Activated gamma-delta T cell treated with Interleukin-2 at 50 U/mL for 16 hours (primary cell): ENCODE data around the gene CEACAM16.
A peak's percentile ranks its signal among the peaks of the same experiment; 100 is the strongest.

Experiments
- DNase-seq: peaks from one replicate; pipeline ENCODE4 v3.0.0-alpha.2; 2020

CEACAM16 gene

DNA sequence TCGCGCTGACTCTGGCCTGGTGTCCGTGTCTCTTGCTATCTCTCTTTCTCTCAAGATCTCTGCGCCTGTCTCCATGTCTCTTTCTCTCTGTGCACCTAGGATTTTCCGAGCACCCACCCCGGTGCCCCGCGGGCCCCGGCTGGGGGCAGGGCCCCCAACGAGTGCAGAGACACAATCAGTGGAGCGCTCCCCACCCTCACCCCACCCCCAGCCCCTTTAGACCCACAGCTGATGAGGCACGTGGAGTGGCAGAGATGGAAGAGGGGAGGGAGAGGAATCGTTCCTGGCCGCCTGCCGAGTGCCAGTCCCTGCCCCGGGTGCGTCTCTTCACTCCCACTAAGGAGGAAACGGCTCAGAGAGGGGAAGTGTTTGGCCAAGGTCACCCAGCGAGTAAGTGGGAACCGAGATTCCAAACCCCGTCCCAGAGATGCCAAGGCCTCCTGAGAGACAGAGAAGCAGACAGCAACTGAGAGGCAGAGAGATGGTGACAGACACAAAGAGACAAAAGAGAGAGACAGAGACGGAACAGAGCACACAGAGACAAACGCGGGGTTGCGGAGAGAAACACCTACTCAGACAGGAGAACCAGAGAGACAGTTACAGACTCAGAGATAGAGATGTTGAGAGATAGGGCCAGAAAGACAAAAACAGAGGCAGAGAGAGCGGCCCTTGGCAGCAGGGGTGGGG lies 48.9 kb downstream of the CEACAM16 start:
- DNase-seq: peak; percentile 25

DNA sequence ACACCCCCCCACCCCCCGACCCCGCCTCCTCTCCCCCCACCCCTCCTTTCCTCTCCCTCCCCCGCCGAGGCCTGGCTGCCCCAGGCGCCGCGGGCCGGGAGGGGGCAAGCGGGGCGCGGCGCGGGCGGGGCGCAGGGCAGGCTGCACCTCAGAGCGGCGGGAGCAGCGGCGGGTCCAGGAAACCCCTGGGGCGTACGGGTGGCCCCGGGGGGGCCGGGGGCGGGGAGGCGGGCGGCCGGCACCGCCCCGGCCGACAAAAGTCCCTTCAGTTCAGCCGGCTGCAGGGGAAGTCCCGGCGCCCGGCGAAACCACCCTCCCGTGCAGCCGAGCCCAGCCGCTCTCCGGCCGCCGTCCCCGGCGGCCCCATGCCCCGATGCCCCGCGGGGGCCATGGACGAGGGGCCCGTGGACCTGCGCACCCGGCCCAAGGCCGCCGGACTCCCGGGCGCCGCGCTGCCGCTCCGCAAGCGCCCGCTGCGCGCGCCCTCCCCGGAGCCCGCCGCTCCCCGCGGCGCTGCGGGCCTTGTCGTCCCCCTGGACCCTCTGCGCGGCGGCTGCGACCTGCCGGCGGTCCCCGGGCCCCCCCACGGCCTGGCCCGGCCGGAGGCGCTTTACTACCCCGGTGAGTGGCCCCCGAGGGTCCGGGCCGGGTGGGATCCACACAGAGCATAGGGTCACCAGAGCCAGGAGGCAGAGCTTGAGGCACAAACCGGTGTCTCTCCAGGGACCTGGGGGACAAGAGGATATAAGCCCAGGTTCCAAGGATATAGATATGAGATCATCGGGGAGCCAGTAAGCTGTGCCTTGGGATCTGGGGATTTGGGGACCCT lies 49.7 kb downstream of the CEACAM16 start, which contains the start of gene BCL3:
BCL3 (plus strand) TSS at position 283 of the 829 bp plus-strand sequence; CDS start at position 366, 83 bp downstream.
- DNase-seq: peak; percentile 66

DNA sequence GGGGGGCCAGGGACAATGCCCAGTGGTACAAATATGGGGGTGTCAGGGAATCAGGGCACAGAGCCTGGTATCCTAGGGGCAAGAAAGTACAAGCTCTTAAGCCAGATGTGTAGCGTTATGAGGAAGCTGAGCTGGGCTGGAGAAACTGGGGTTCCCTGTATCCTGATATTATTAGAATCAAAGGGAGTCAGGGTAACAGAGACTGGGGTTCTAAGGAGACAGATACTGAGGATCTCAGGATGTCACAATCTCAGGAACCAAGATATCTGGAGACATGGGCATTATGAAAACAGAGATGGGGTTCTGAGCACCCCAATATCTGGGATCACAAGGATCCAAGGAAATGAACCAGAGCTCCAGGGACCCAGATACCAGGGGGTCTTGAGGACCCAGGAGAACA lies 50.3 kb downstream of the CEACAM16 start:
- no peak for DNase-seq

DNA sequence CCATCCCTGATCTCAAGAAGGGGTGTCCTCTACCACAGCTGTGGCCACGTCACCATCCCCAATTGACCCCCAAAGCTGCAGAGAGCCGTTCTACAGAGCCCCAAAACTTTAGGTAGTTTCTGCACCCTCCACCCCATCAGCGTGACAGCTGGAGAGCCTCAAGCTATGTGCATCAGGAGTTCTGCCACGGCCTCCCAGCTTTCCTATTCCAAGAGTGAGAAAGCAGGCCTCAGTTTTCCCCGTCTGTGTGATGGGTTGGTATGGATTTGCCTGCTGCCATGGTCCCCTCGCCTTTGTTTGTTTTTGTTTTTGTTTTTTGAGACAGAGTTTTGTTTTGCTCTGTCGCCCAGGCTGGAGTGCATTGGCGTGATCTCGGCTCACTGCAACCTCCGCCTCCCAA lies 51.0 kb downstream of the CEACAM16 start:
- DNase-seq: no peak

DNA sequence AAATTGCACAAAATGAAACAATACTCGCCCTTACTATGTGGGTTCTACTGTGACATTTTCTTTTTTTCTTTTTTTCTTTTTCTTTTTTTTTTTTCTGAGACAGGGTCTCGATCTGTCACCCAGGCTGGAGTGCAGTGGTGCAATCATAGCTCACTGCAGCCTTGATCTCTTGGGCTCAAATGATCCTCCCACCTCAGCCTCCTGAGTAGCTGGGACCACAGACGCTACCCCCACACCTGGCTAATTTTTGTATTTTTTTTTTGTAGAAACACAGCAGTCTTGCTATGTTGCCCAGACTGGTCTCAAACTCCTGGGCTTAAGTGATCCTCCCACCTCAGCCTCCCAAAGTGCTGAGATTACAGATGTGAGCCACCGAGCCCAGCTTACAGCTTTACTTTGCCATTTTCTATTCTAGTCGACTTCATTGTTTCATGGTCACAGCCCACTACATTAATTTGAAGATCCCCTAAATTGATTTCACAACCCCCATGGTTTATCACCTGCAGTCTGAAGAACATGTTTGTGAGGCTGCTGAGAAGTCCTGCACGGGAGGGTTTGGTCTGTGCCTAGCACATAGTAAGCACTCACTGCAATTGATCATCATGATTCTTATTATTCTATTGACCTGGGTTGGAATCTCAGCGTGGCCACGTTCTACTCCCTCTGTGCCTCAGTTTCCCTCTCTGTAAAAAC lies 53.3 kb downstream of the CEACAM16 start:
- no peak for DNase-seq

DNA sequence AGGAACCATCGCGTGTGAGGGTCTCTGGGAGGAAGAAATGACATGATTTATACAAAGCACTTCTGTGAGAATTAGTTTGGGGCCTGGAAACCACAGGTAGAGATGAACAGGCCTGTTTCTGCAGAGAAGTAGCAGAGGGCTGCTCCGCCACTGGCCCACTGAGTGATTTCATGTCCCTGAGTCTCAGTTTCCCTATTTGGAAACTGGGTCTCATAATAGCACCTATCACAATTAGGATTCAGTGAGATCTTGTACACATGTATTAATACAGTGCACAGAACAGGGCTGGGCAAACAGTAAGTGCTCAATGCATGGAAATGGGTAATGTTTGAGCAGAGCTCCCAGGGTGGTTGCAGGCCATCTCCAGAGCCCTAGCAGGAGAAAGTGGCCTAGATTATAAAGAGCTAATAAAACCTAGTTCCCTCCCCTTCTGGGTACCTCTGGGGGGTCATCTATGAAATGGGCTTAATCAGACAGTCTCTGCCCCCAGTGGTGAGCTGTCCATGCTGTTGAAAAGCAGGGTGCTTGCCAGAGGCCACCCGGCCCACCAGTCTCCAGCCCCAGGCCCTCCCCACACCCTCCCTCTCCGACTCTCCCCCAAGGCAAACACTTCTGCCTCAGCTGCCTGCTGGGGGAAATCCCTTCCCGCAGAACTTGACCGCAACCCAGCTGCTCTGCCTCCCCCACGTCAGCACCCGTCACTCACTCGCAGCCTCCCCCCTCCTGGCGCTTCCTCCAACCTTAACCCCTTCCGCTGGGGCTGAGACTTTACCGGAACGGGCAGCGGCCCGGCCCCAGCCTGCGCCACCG lies 54.1 kb downstream of the CEACAM16 start:
- peak; percentile 94 for DNase-seq

DNA sequence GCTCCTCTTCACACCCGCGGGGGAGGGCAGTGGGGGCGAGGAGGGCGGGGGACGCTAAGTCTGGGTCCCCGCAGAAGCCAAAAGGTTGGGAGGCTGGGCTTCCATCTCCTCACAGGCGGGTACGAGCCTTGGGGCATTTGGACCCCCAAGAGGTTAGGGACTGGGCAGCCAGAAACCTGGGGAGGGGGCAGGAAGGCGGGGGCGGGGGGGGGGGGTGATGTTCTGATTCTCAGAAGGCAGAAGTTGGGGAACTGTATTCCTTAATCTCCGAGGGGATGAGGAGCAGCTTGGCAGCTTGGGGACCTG lies 54.6 kb downstream of the CEACAM16 start:
- DNase-seq: no peak

DNA sequence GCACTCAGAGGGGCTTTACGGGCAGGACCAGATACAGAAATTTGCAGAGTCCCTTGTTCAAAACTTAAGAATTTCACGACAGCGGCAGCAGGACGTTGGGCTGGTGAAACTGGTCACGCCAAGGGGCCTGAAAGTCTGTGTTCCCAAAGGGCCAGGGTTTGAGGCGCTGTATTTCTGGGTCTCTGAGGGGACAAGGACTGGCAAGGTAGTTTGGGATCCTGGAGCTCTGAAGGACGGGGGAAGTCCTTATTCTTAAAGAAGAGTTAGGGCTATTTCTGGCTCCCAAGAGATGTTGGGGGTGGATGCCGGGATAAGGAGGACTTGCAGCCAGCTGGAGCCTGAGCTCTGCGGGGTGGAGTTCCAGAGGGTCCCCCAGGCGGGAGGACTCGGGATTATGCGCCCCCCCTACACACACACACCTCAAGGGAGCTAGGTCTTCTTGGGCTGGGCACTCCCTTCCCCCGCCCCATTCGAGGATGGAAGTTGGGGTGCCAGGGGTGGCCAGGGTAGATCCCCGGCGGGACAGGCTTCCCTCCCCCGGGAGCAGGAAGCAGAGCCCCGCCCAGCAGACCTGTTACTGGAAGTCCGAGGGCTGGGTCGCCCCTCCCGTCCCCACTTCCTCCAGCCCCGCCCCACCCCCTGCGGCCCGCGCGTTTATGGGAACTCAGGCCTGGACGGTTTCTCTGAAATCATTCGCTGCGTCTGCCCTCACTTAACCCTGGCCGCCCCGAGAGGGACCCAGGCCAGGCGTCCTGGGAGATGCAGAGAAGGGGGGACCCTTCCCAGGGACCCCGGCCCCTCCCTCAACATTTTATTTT lies 55.2 kb downstream of the CEACAM16 start:
- DNase-seq: peak; percentile 53

DNA sequence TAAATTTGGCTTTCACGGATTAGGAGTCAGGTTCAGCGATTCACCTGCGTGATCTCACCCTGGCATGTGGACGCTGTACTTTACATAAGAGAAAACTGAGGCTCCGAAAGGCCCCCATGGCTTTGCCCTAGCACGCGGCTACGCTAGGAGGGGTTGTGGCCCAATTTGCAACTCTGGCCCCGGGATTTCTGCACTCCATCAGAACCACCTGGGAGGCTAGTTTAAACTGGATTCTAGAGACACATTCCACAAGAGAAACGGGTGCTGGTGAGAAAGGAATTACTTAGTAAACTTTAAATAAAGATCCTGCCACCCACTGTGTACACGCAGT lies 55.8 kb downstream of the CEACAM16 start:
- no peak for DNase-seq

DNA sequence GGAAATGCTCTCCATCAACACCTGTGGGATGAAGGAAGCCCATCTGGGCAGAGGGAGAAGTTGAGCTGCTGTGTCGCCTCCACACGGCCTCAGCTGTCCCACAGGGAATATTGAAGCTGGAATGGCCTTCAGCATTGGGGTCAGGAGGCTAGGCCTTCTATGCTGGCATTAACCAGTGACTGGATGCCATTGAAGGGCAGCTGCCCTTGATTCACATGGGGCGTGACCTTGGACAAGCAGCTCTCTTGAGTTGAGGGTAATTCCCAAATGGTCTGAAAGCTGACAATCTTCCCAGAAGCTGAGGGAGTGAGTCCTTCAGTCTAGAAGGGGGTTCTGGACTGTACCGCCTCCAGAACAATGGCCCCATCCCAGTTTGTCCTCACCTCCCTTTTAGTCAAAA lies 56.3 kb downstream of the CEACAM16 start:
- DNase-seq: no peak

DNA sequence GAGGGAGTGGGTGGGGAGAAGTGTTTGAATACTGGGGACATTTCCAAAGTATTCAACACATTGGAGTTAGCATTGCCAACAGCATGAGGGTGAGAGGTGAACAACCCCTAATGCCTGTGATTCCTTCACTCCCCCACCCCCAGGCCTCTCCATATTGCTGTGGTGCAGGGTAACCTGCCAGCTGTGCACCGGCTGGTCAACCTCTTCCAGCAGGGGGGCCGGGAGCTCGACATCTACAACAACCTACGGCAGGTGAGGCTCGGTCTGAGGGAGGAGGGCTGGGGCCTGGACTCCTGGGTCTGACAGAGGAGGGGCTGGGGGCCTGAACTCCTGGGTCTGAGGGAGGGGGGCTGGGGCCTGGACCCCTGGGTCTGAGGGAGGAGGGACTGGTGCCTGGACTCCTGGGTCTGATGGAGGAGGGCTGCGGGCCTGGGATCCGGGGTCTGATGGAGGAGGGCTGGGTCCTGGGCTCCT lies 57.2 kb downstream of the CEACAM16 start:
- no peak for DNase-seq

DNA sequence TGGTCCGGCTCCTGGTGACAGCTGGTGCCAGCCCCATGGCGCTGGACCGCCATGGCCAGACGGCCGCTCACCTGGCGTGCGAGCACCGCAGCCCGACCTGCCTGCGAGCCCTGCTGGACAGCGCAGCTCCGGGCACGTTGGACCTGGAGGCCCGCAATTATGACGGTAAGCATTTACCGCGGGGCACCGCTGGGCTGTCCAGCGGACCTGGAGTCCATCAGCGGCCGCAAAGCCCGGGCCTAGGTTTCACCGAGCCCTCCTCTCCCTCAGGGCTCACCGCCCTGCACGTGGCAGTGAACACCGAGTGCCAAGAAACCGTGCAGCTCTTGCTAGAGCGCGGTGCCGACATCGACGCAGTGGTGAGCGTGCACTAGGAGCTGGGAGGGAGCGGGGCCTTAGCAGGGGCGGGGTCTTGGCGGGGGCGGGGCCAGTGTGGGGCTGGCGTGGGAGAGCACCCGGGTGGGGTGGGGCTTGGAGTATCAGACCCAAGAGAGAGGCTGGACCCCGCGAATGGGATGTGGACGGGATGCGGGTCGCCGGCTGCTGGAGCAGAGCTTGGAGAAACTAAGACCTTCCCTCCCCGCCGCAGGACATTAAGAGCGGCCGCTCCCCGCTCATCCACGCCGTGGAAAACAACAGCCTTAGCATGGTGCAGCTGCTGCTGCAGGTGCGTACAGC lies 58.2 kb downstream of the CEACAM16 start:
- DNase-seq: no peak

DNA sequence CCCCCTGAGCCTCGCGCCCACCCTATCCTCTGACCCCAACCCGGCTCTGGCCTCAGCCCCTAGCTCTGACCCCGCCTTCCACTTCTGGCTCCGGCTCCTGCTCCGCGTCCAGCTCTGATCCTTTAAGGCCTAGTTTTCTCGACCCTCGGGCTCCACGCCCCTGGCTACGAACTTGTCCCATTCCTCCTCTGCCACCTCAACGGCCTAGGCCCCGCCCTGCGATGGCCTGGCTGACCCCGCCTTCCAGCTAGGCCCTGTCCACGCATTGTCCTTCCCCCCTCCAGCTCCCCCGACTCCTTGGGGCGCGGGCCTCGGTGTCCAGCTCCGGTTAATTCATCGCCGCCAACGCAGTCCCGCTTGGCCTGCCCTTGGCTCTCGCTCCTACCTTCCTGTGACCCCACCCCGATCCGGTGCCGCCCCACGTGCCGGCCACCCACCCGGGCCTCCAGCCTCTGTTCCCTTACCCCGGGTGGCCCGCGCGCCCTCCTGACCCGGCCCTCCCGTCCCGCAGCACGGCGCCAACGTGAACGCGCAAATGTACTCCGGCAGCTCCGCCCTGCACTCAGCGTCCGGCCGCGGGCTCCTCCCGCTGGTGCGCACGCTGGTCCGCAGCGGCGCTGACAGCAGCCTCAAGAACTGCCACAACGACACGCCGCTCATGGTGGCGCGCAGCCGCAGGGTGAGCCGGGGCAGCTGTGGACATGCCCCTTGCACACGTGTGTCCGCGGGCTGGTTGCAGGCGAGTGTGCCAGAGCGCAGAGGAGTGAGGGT lies 59.0 kb downstream of the CEACAM16 start:
- DNase-seq: no peak

DNA sequence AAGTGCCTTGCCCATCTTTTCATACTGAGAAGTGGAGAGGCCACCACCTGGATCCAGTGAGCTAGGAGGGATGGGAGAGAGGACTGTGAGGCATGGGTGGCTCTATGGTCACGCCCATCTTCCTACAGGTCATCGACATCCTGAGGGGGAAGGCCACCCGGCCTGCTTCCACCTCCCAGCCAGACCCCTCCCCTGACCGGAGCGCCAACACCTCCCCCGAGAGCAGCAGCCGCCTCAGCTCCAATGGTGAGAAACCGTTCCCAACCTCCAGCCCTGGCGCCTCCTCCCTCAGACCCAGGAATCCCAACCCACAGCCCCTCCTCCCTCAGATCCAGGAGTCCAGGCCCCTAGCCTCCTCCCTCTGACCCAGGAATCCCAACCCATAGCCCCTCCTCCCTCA lies 59.6 kb downstream of the CEACAM16 start:
- DNase-seq: no peak

DNA sequence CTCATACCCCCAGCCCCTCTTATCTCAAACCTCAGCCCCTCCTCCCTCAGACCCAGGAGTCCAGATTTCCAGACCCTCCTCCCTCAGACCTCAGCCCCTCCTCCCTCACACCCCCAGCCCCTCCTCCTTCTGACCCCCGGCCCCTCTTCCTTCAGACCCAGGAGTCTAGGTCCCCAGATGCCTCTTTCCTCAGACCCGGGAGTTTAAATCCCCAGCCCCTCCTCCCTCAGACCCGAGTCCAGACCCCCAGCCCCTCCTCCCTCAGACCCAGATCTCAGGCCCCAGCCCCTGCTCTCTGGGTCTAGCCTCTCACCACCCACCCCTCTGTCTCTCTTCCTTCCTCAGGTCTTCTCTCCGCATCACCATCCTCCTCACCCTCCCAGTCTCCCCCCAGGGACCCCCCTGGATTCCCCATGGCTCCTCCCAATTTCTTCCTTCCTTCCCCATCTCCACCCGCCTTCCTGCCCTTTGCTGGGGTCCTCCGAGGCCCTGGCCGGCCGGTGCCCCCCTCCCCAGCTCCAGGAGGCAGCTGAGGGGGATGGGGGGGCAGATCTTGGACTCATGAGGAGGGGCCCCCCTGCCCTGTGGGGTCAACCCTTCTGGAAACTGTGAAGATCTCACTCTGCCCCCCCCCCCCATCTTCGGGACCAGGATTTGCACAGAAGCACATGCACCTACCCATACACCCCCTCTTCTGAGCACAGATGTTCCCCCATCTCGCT lies 60.3 kb downstream of the CEACAM16 start:
- DNase-seq: no peak
